ENCODE measurements around the gene CHTOP. TPM values are rescaled to one million over a fixed set of nuclear protein-coding genes. Genes with fewer than 3 reads are reported as not detected.
A peak's percentile ranks its signal among the peaks of the same experiment; 100 is the strongest.

The CHTOP gene
- total and polyA plus RNA-seq, 2 of the 13 experiments (the other 11 are each of a cell fraction or from before 2014, with no cell fraction given) = 38.0 to 51.9 TPM

DNA sequence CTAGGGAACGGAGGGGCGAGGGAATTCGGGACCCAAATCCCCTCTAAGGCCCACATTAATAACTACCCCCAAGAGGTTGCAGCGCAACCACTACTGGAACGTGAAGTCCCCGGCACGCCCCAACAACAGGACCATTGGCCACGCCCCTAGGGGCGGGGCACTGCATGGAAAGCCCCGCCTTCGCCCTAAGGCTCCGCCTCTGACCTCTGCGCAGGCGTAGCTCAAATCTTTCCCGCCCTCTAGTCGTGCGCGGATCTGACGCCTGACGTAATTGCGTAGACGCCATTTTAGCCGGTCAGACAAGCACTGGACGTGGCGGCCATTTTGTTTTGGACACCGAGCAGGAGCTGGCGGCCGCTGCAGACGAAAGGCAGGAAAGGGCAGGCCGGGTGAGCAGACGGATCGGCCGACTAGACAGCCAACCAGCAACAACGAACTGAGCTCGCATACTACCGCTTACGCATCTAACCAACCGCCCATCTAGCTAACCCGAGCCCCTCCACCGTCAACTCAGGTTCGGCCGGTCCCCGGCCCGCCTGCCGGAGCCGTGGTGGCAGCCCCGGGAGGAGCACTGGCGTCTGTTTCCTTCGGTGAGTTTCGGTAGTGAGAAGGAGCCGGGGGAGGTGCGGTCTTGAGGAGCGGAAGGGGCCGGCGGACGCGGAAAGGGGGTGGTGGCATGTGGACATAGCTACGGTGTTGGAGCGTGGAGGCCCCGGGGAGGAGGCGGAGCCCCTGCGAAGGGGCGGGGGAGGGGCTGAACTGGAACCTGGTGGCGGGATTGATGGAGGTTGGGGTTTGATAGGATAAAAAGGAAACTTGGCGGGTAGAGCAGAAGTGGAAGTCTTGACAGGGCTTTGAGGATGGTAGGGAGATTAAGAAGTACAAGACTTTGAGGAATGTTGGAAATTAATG, at the start of gene CHTOP (continued):
- TF ChIP-seq, protein P1, sequence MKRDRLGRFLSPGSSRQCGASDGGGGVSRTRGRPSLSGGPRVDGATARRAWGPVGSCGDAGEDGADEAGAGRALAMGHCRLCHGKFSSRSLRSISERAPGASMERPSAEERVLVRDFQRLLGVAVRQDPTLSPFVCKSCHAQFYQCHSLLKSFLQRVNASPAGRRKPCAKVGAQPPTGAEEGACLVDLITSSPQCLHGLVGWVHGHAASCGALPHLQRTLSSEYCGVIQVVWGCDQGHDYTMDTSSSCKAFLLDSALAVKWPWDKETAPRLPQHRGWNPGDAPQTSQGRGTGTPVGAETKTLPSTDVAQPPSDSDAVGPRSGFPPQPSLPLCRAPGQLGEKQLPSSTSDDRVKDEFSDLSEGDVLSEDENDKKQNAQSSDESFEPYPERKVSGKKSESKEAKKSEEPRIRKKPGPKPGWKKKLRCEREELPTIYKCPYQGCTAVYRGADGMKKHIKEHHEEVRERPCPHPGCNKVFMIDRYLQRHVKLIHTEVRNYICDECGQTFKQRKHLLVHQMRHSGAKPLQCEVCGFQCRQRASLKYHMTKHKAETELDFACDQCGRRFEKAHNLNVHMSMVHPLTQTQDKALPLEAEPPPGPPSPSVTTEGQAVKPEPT (CRISPR knock-in tag; IDR thresholded peaks at IDR 0.05; ENCODE audit: low read depth) = no peak
- TF ChIP-seq MTF2 (CRISPR knock-in tag; IDR thresholded peaks at IDR 0.05; ENCODE audit: borderline replicate concordance) = no peak
- TF ChIP-seq, protein P2, sequence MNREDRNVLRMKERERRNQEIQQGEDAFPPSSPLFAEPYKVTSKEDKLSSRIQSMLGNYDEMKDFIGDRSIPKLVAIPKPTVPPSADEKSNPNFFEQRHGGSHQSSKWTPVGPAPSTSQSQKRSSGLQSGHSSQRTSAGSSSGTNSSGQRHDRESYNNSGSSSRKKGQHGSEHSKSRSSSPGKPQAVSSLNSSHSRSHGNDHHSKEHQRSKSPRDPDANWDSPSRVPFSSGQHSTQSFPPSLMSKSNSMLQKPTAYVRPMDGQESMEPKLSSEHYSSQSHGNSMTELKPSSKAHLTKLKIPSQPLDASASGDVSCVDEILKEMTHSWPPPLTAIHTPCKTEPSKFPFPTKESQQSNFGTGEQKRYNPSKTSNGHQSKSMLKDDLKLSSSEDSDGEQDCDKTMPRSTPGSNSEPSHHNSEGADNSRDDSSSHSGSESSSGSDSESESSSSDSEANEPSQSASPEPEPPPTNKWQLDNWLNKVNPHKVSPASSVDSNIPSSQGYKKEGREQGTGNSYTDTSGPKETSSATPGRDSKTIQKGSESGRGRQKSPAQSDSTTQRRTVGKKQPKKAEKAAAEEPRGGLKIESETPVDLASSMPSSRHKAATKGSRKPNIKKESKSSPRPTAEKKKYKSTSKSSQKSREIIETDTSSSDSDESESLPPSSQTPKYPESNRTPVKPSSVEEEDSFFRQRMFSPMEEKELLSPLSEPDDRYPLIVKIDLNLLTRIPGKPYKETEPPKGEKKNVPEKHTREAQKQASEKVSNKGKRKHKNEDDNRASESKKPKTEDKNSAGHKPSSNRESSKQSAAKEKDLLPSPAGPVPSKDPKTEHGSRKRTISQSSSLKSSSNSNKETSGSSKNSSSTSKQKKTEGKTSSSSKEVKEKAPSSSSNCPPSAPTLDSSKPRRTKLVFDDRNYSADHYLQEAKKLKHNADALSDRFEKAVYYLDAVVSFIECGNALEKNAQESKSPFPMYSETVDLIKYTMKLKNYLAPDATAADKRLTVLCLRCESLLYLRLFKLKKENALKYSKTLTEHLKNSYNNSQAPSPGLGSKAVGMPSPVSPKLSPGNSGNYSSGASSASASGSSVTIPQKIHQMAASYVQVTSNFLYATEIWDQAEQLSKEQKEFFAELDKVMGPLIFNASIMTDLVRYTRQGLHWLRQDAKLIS (CRISPR knock-in tag; IDR thresholded peaks at IDR 0.05) = no peak
- TF ChIP-seq SUZ12 (IDR thresholded peaks at IDR 0.05; ENCODE audit: low read depth, low read length) = no peak
- TF ChIP-seq SAP130 (CRISPR knock-in tag; IDR thresholded peaks at IDR 0.05; ENCODE audit: low read depth) = peak; percentile 81
- 0 out of 2 replicates have a peak, but pooled peaks have one; percentile 66 for TF ChIP-seq ZNF431 (CRISPR knock-in tag; IDR thresholded peaks at IDR 0.05; ENCODE audit: borderline replicate concordance, low read depth)
- no peak; the same call in 1 of the 2 replicates for TF ChIP-seq ZNF264 (CRISPR knock-in tag; IDR thresholded peaks at IDR 0.05)
- TF ChIP-seq ZKSCAN5 (CRISPR knock-in tag; IDR thresholded peaks at IDR 0.05) = no peak
- no peak for TF ChIP-seq NR1H2 (CRISPR knock-in tag; IDR thresholded peaks at IDR 0.05; ENCODE audit: borderline replicate concordance, low read depth)
- TF ChIP-seq, protein P3, sequence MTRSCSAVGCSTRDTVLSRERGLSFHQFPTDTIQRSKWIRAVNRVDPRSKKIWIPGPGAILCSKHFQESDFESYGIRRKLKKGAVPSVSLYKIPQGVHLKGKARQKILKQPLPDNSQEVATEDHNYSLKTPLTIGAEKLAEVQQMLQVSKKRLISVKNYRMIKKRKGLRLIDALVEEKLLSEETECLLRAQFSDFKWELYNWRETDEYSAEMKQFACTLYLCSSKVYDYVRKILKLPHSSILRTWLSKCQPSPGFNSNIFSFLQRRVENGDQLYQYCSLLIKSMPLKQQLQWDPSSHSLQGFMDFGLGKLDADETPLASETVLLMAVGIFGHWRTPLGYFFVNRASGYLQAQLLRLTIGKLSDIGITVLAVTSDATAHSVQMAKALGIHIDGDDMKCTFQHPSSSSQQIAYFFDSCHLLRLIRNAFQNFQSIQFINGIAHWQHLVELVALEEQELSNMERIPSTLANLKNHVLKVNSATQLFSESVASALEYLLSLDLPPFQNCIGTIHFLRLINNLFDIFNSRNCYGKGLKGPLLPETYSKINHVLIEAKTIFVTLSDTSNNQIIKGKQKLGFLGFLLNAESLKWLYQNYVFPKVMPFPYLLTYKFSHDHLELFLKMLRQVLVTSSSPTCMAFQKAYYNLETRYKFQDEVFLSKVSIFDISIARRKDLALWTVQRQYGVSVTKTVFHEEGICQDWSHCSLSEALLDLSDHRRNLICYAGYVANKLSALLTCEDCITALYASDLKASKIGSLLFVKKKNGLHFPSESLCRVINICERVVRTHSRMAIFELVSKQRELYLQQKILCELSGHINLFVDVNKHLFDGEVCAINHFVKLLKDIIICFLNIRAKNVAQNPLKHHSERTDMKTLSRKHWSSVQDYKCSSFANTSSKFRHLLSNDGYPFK (CRISPR knock-in tag; IDR thresholded peaks at IDR 0.05; ENCODE audit: borderline replicate concordance) = peak; percentile 96
- TF ChIP-seq ATF7-NPFF (CRISPR knock-in tag; IDR thresholded peaks at IDR 0.05; ENCODE audit: low read depth) = peak; percentile 74; the same call in 1 of the 2 replicates
- TF ChIP-seq, protein P4, sequence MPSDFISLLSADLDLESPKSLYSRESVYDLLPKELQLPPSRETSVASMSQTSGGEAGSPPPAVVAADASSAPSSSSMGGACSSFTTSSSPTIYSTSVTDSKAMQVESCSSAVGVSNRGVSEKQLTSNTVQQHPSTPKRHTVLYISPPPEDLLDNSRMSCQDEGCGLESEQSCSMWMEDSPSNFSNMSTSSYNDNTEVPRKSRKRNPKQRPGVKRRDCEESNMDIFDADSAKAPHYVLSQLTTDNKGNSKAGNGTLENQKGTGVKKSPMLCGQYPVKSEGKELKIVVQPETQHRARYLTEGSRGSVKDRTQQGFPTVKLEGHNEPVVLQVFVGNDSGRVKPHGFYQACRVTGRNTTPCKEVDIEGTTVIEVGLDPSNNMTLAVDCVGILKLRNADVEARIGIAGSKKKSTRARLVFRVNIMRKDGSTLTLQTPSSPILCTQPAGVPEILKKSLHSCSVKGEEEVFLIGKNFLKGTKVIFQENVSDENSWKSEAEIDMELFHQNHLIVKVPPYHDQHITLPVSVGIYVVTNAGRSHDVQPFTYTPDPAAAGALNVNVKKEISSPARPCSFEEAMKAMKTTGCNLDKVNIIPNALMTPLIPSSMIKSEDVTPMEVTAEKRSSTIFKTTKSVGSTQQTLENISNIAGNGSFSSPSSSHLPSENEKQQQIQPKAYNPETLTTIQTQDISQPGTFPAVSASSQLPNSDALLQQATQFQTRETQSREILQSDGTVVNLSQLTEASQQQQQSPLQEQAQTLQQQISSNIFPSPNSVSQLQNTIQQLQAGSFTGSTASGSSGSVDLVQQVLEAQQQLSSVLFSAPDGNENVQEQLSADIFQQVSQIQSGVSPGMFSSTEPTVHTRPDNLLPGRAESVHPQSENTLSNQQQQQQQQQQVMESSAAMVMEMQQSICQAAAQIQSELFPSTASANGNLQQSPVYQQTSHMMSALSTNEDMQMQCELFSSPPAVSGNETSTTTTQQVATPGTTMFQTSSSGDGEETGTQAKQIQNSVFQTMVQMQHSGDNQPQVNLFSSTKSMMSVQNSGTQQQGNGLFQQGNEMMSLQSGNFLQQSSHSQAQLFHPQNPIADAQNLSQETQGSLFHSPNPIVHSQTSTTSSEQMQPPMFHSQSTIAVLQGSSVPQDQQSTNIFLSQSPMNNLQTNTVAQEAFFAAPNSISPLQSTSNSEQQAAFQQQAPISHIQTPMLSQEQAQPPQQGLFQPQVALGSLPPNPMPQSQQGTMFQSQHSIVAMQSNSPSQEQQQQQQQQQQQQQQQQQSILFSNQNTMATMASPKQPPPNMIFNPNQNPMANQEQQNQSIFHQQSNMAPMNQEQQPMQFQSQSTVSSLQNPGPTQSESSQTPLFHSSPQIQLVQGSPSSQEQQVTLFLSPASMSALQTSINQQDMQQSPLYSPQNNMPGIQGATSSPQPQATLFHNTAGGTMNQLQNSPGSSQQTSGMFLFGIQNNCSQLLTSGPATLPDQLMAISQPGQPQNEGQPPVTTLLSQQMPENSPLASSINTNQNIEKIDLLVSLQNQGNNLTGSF (CRISPR knock-in tag; IDR thresholded peaks at IDR 0.05) = no peak
- TF ChIP-seq ZNF317 (CRISPR knock-in tag; IDR thresholded peaks at IDR 0.05) = peak; percentile 55; the same call in 1 of the 2 replicates
- TF ChIP-seq ZBTB7B (CRISPR knock-in tag; IDR thresholded peaks at IDR 0.05) = 0 out of 2 replicates have a peak, but pooled peaks have one; percentile 20

All from HepG2 (cell line).